Endothelial cell of hepatic sinusoid (primary cell): ENCODE measurements around the gene UXS1.

ENCODE experiments used
- in situ Hi-C: cut with HindIII; loops from 2 replicates; pipeline ENCODE4 v1.10.0; 2017; ENCODE audit warnings: low sequenced_read_pairs

Gene UXS1

GRCh38 chr2:106189764-106190468, 4.2 kb downstream of the UXS1 start:
- in situ Hi-C loops = no loop called here

GRCh38 chr2:106189325-106189724, 4.8 kb downstream of the UXS1 start:
- in situ Hi-C loops = no loop called here

GRCh38 chr2:106187273-106187891, 6.7 kb downstream of the UXS1 start:
- in situ Hi-C loops = no loop called here

GRCh38 chr2:106185475-106186184, 8.5 kb downstream of the UXS1 start:
- in situ Hi-C loops = no loop called here

- in situ Hi-C loops = no loop called here
These were observed 9.2 kb downstream of the UXS1 start for GRCh38 chr2:106184857-106185256.

- in situ Hi-C loops = no loop called here
These were observed 9.7 kb downstream of the UXS1 start for GRCh38 chr2:106184394-106184793.

- in situ Hi-C loops = no loop called here
These were observed 10.9 kb downstream of the UXS1 start for GRCh38 chr2:106183101-106183696.

GRCh38 chr2:106181064-106181463, 13.0 kb downstream of the UXS1 start:
- in situ Hi-C loops = no loop called here

GRCh38 chr2:106180602-106181001, 13.5 kb downstream of the UXS1 start:
- in situ Hi-C loops = no loop called here

- in situ Hi-C loops = loop anchor here (5.0 kb wide), 1 partner anchor 34 kb away; no protein-coding TSS in a partner anchor
These were observed 15.4 kb downstream of the UXS1 start for GRCh38 chr2:106178716-106179115.

GRCh38 chr2:106177581-106177980, 16.5 kb downstream of the UXS1 start:
- in situ Hi-C loops = loop anchor here (5.0 kb wide), 1 partner anchor 35 kb away; no protein-coding TSS in a partner anchor

- in situ Hi-C loops = loop anchor here (5.0 kb wide), 1 partner anchor 36 kb away; no protein-coding TSS in a partner anchor
These were observed 17.5 kb downstream of the UXS1 start for GRCh38 chr2:106176446-106177099.

GRCh38 chr2:106175086-106175850, 18.8 kb downstream of the UXS1 start:
- in situ Hi-C loops = loop anchor here (5.0 kb wide), 1 partner anchor 37 kb away; no protein-coding TSS in a partner anchor

- in situ Hi-C loops = no loop called here
These were observed 20.0 kb downstream of the UXS1 start for GRCh38 chr2:106174056-106174455.

- in situ Hi-C loops = no loop called here
These were observed 21.5 kb downstream of the UXS1 start for GRCh38 chr2:106172649-106173048.

GRCh38 chr2:106168657-106169056, 25.4 kb downstream of the UXS1 start:
- in situ Hi-C loops = no loop called here

GRCh38 chr2:106167067-106167466, 27.0 kb downstream of the UXS1 start:
- in situ Hi-C loops = no loop called here

GRCh38 chr2:106165561-106165960, 28.5 kb downstream of the UXS1 start:
- in situ Hi-C loops = no loop called here

- in situ Hi-C loops = no loop called here
These were observed 29.1 kb downstream of the UXS1 start for GRCh38 chr2:106165029-106165428.

GRCh38 chr2:106163948-106164545, 30.1 kb downstream of the UXS1 start:
- in situ Hi-C loops = loop anchor here (5.0 kb wide), 1 partner anchor 57 kb away; no protein-coding TSS in a partner anchor
